Astrocyte of the cerebellum (primary cell): Measurements from ENCODE around the gene TNFRSF9.

Experiments used
- DNase-seq: peaks from one replicate; pipeline ENCODE4 v3.0.0-alpha.2; 2011; ENCODE audit warnings: low read depth
- H3K4me3 ChIP-seq: 2 replicates; pipeline ENCODE4 v1.5.1; 2011; ENCODE audit warnings: mild to moderate bottlenecking, low read depth, low read length, moderate library complexity
- CTCF ChIP-seq: IDR thresholded peaks from 2 replicates; pipeline ENCODE4 v1.5.1; 2012; ENCODE audit warnings: low read length, low read depth, moderate library complexity, mild to moderate bottlenecking; ENCODE audit errors: missing control alignments
- in situ Hi-C: cut with HindIII; loops from 2 replicates; pipeline ENCODE4 v1.10.0; 2017; ENCODE audit warnings: low sequenced_read_pairs

Gene TNFRSF9

GRCh38 chr1:7865978-7866377, 74.7 kb downstream of the TNFRSF9 start:
- no peak for DNase-seq
- in situ Hi-C loops = no loop called here
- TF ChIP-seq CTCF = no peak
- H3K4me3 ChIP-seq = no peak overlapping the region
